Measurements from ENCODE around the gene CBLL1. TPM values are rescaled to one million over a fixed set of nuclear protein-coding genes. Genes with fewer than 3 reads are reported as not detected.

CBLL1 gene
- total RNA-seq, 1 donor from 2014 or later, result 6.9 TPM

DNA sequence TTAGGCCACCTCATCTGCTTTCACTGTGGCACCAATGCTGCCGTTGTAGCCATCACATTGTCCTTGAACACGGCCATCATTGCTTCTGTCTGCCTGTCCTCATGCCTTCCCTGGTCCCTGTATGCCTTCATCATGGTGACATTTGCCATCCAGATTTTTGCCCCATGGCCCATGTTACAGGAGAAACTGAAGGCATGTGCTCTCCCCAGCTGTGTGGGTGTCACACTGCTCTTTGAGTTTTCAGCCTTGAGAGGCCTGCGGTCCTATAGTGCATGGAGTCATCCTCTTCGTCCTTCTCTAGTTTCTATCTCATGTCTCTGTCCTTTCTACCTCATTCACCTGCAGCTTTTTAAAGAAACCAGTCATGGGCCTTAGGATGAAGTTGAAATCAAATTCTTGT lies 65.2 kb downstream of the CBLL1 start:
- DNase-seq (ENCODE audit: low spot score) (no peak), ATAC-seq (no peak)

GRCh38 chr7:107810626-107811025 lies 66.7 kb downstream of the CBLL1 start:
- DNase-seq (ENCODE audit: low spot score), result no peak
- no peak for ATAC-seq

Other genes starting within 250 kb of the CBLL1 start
- gene COG5, start 180.2 kb upstream of the CBLL1 start, total RNA-seq, result 12.9 TPM
- 3.1 TPM for gene DUS4L, start 180.2 kb upstream of the CBLL1 start, total RNA-seq
- gene BCAP29, start 163.9 kb upstream of the CBLL1 start, total RNA-seq, result 25.1 TPM
- gene SLC26A4, start 83.3 kb upstream of the CBLL1 start, total RNA-seq, result not detected
- gene SLC26A3, start 59.1 kb downstream of the CBLL1 start, total RNA-seq, result 0.93 TPM
- gene DLD, start 147.0 kb downstream of the CBLL1 start, total RNA-seq, result 63.0 TPM